Measurements from ENCODE around the gene BANF2.
A peak's percentile ranks its signal among the peaks of the same experiment; 100 is the strongest.

The BANF2 gene

DNA sequence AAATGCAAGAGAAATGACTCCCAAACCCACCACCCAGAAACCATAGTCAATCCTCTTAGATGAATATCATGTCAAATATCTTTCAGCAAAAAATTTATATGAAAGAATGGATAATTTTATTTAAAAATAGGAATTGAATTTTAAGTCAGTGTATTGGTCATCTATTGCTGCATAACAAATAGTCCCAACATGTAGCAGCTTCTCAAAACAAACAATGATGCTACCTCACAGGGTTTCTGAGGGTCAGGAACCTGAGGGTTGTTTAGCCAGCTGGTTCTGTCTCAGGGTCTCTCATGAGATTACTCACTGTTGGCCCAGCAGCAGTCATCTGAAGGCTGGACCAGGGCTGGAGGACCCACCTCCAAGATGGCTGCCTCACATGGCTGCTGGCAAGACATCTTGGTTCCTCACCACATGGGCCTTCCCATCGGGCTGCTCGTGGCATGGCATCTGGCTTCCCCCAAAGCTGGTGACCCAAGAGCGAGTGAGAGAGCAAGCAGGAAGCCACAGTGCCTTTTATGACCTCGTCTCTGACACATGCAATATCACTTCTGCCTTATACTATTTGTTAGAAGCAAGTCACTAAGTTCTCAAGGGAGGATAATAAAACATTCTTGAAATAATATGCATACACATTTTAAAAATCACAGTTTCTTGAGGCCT, 36.3 kb downstream of the BANF2 start:
- no peak for DNase-seq (ENCODE audit: low spot score)

DNA sequence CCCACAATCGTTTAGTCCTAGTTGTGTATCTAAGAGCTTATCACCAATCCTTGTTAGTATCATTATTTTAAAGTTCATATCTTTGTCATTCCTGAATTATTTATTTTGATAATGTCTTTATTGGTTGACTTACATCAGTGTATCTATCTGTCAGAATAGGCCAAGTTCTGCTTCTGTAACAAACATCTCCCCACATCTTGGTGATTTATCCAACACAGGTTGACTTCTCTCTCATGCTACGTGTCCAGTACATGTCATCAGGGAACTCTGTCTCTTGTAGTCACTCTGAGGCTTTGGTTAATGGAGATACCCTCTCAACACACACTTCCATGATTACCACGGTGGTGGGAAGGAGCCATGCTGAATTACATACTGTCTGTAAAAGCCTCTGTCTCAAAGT, 38.4 kb downstream of the BANF2 start:
- DNase-seq (ENCODE audit: low spot score): no peak

DNA sequence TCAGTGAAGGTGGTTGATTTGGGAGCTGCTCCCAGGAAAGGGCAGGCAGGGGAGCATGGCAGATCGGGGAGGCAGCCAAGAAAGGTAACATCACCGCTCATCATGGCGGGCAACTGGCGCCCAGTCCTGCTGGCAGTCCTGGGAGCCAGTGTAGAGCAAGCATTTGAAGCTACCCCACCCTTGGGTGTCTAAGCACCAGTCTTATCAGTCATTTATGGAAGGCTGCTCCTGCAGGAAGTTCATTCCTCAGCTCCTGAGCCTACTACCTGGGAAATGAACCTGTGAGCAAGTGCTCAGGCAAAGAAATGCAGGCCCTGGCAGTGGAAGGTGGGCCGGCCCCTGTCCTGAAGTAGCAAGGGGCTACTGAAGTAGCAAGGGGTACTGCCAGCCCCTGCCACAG, 41.5 kb downstream of the BANF2 start:
- DNase-seq (ENCODE audit: low spot score): no peak

DNA sequence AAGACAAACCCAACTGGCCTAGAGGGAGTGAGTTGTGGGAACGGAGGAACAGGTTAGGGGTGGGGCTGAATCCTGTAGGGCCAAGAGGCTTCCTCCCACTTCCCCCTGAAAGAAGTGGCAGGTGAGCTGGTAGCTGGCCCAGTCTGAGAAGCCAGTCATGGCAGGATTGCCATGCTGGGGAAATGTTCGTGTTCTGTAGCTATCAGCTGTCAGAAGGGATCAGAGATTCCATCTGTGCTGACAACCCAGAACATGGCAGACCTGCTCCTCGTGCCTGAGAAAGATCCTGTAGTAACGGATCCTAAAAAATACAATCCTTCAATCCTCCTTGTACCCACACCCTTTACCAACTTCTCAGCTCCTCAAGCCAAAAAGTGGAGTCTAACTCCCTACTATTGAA, 43.0 kb downstream of the BANF2 start:
- DNase-seq (ENCODE audit: low spot score): no peak

DNA sequence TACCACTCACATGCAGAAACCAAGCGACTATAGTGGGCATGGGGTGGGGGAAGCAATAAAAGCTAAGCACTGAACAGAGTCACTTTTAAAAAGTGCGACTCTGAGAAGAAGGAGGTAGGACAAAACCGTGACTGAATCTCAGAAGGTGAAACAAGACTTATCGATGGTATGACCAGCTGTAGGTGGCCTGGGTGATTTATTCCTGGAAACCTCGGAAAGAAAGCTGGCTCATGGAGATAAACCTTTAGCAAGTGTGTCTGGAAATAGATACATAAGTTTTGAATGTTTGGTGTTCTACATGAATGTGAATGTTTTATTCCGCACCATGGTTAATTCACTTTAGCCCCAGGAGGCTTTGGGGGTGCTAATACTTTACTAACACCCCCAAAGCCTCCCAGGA, 43.9 kb downstream of the BANF2 start:
- no peak for DNase-seq (ENCODE audit: low spot score)

DNA sequence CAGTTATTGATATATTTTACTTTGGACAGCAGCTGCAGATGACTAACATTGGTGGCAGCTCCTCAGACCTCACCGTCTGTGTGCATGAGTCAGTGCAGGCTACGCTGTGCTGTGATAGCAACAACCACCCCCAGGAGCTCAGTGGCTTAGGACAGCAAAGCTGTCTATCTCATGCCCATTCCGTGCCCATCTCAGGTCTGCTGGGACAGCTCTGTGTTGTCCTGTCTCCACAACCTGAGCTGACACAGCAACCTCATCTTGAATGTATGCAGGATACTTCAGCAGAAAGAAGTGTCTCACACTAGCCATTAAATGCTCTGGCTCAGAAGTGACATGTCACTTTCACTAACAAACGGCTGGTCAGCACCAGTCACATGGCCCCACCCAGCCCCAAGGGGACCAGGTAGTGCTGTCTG, 47.7 kb downstream of the BANF2 start:
- peak; percentile 7 for DNase-seq (ENCODE audit: low spot score)

DNA sequence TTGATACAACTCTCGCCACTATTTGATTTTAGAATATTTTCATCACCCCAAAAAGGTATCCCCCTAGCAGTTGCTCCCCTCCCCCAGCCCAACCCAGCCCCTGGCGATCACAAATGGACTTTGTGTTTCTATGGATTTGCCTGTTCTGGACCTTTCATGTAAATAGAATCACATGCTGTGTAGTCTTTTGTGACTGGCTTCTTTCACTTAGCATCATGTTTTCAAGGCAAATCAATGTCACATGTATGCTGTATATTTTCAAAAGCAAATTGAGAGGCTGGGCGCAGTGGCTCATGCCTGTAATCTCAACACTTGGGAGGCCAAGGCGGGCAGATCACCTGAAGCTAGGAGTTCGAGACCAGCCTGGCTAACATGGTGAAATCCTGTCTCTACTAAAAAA, 48.5 kb downstream of the BANF2 start:
- no peak for DNase-seq (ENCODE audit: low spot score)

DNA sequence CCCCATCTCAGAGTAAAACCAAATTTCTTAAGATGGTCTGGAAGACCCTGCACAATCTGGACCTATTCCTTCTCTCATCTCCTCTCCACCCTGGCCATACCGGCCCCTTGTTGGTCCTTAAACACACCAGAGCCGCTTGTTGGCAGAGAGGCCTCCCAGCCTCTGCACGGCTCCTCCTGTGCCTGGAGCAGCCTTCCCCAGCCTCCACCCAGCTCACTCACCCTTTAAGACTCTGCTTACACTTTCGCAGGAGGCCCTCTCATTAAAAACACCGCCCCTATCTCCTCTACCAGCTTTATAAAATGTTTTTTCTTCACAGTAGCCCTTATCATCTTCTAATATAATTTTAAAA, 49.8 kb downstream of the BANF2 start:
- DNase-seq (ENCODE audit: low spot score): no peak

DNA sequence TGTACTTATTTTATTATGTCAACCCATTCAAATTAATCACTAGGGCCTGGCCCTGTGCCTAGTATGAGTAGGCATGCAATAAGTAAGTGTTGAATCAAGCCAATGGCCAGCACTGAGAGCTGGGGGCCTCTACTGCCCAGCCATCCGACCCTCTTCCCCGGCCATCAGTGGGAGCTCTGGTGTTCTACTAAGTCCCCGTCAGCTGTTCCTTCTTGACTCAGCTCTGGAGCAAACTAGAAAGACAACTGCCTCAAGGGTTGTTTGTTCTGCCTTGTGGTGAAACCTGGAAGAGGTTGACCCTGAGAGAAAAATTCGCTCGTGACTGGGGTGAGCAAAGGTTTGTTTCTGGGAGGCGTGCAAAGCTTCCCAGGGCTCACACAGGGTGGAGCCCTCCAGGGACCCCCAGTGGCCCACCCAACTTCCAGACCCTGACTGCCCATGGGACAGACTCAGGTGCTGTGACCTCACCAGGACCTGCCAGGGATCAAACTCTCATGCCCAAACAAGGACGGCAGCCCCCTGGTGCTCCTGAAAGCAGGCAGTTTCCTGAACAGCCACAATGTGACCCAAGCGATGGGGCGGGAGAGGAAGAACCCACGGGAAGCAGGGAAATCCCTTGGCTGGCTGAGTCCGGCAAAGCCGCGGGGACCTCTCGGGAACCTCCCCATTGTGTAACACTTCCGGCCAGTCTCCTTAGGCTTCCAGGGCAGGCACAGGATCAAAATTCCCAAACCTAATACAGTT, 50.4 kb downstream of the BANF2 start:
- DNase-seq (ENCODE audit: low spot score): no peak

DNA sequence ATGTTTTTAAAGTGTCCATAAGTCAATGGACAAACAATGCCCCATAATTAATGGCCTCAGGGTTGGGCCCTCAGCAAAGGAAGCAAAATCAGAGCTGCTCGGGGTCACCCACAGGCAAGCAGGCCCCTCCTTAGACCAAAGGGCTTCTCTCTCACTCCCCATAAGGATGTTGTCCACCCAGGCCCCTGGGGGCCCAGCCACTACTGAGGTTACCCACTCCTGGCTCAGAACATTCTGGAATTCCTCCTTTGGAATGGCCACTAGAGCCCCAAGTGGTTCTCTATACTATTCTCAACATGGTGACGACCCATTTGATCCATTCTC, 50.9 kb downstream of the BANF2 start:
- no peak for DNase-seq (ENCODE audit: low spot score)

DNA sequence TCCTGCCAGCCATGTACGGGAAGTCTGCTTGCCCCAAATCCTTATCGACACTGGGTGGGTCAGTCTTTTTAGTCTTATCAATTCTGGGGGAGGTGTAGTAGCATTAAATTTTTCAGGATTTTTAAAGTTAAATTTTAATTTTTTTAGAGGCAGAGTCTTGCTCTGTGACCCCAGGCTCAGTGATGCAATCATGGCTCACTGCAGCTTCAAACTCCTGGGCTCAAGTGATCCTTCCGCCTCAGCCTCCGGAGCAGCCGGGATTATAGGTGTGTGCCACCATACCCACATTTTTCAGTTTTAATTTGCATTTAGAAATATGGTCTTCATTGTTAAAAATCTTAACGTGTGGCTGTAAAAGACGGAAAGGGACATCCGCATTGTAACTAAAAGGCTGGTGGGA, 51.9 kb downstream of the BANF2 start:
- no peak for DNase-seq (ENCODE audit: low spot score)

DNA sequence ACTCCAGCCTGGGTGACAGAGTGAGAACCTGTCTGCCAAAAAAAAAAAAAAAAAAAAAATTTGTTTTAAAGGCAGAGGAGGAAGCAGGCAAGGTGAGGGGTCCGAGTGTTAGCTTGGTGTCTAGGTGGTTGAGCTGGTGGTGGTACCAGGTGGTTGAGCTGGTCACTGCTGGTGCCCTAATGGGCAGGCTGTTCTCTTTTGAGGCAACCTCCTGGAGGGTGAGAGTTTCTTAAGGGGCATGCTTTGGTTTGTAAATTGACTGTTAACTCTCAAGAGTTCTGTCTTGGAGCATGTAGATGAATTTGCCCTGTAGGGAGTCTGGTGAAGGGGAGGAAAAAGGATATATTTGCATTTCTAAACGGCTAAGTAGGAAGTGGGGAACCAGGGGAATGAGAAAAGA, 52.7 kb downstream of the BANF2 start:
- no peak for DNase-seq (ENCODE audit: low spot score)

DNA sequence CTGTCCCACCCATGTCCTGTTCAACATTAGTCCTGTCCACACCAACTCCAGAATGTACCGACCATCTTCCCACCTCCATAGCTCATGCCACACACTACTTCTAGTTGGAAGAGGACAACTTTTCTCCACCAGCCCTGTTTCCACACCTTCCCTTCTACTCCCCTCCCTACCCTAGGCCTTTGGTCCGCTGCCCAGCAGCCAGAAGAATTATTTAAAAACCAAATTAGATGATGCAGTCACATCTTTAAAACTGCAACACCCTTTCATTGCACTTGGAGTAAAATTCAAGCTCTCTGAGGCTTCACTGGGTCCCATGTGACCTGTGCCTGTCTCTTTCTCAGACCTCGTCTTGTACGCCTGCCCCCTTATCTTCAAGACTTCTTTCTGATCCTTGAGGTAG, 53.8 kb downstream of the BANF2 start:
- no peak for DNase-seq (ENCODE audit: low spot score)

DNA sequence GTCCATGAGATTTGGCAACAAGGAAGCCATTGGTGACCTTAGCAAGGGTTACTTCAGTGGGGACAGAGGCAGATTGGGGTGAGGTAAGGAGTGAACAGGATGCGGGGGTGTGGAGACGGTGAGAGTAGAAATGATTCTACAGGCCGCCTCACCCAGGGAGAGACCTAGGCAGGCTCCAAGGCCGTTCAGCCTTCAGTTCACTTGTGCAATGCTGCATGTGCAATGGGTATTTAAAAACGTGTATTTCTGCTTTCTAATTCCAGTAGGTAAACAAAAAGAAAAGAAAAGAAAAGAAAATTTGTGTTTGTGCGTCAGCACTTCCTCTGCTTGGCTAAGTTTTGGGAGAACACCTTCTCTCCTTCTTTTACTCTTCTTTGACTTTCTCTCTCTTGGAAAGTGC, 56.8 kb downstream of the BANF2 start:
- DNase-seq (ENCODE audit: low spot score): no peak

DNA sequence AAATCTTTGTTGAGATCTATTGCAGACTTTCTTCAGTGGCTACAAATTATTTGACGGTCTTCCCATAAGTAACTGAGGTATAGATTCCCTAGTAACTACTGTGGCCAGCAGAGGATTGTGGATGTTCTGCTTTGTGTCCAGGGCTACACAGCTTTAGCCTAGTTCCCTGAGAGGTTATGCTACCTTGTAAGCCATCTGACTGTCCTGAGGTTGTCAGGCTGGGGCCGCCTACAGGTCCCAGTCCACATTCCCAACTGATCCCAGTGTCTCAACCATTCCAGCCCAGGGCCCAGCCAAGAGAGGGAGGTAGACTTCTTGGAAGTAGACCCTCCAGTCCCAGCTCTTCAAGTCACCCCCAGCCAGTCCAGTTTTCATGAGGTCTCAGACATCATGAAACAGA, 57.7 kb downstream of the BANF2 start:
- no peak for DNase-seq (ENCODE audit: low spot score)

DNA sequence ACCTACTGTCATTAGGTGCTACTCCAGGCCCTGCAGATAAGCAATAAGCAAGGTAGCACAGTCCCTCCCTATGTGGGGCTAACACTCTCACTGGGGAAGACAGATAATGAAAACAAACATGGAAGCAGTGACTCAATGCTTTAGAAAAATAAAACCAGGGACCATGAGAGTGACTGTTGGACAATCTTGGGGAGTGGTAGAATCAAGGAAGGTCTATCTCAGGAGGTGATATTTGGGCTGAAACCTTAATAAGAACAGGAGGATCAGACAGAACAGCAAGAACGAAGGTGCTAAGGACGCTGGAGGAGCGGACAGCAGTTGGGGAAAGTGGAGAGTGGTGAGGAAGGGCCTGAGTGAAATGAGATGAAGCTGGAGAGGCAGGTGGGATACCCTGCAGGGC, 58.2 kb downstream of the BANF2 start:
- DNase-seq (ENCODE audit: low spot score): no peak

DNA sequence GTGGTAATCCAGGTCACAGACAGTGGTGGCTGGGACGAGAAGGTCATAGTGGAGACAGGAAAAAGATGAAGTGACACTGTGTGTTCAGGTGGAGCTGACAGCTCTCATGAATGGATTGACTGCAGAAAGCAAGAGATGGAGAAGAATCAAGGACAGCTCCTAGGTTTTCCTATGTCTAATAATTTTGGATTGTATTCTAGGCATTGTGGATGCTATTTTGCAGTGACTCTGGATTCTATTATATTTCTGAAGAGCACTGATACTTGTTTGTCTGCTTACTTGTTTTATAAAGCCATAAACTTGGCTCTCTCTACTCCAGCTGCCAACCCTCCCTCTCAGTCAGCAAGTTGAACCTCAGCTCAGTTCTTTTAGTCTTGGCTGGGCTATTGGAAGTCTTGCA, 58.7 kb downstream of the BANF2 start:
- DNase-seq (ENCODE audit: low spot score): no peak

DNA sequence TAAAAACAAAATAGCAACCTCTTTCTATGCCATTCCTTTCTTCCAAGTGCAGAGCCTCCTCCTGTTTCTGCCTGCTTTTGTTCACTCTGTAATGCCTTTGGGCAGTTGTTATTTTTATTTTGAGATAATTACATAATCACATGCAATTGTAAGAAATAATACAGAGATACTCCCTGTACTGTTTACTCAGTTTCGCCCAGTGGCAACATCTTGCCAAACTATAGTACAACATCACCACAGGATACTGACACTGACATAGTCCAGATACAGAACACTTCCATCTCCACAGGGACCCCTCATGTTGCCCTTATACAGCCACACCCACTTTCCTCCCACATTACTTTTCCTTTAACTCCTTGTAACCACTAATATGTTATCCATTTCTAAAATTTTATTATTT, 59.7 kb downstream of the BANF2 start:
- DNase-seq (ENCODE audit: low spot score): no peak

DNA sequence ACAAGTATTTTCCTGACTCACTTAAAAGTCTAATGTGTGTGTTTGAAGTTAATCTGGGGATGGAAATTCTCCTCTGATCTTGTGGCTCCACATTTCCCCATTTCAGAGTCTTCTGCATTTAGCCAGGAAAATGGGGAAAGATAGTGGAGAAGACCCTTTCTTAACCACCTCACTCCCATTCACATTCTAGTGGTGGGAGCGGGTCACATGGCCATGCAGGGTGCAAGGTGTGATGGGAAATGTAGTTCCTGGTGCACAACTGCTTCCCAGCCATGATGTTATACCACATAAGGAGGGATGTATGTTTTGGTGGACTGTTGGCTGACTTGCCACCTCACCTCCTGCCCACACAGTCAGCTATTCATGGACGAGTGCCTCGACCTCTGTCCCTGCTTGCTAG, 61.8 kb downstream of the BANF2 start:
- no peak for DNase-seq (ENCODE audit: low spot score)

DNA sequence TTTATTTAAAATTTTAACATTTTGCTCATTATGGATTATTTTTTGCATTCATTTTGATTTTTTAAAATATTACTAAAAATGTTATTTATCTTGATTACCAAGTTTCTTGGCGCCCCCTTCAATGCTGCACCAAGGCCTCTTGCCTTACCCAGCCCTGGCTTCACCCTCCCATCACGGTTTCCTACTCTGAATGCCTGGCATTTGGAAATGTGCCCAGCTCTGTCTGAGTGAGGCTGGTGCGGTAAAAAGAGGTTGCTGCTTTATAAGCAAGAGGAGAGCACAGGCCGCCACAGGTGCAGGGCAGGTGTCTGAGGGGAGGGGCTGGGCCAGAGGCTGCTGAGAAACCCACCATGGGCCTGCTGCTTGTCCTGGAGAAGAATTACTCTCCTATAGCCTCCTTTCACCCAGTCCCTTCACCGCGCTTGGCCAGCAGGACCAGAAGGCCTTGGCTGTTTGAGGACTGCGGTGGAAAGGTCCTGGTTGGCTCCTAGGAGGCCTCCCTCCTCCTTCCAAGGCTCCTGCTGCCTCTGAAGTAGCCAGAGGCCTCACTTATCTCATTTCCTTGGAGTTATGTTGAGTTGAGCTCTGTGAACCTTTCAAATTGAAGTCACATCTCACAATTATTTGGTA, 62.6 kb downstream of the BANF2 start:
- DNase-seq (ENCODE audit: low spot score): no peak

DNA sequence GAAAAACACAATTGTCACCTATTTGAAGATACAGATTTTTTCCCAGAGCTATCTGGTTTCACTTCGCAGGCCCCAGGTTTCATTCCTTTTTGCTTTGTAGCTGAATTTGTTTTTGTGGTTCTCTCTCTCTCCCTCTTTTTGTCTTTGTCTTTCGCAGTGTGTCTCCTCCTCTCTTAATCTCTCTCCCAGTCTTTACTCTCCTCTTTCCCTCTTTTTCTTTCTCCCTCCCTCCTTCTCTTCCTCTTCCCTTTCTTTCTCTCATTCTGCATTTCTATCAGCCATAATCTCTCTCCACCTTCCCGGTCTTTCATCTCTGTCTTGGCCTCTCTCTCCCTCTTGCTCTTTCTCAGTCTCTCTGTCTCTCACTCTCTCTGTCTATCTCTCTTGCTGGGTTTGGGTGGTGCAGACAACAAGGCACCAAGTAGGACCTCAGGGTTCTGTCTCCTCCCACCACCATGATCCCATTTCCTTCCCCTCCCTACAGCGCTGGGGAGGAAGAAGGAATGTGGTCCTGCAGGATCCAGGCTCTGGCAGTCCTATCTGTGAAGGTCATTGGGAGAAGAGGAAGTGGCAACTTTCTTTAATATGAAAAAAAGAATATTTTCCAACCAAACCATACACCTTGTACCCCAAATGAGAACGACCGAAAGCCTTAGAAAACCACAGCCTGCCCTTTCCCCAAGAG, 63.2 kb downstream of the BANF2 start:
- no peak for DNase-seq (ENCODE audit: low spot score)

DNA sequence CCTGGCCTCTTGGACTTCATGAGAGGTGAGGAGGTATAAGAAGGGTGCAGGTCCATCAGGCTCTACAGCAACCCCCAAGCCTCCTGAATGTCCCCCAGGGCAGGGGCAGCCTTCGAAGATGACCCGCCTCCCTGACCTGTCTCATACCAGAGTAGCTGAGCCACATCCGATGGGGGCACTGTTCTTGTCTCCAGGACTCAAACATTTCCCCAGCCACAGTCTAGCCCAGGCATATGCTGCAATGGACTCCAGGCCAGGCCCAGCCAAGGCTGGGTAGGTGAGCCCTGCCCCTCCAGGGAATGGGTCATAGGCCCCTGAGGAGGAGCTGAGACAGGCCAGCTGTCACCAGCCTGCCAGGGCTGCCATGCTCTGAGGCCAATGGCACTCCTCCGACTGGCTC, 65.3 kb downstream of the BANF2 start:
- DNase-seq (ENCODE audit: low spot score): no peak

DNA sequence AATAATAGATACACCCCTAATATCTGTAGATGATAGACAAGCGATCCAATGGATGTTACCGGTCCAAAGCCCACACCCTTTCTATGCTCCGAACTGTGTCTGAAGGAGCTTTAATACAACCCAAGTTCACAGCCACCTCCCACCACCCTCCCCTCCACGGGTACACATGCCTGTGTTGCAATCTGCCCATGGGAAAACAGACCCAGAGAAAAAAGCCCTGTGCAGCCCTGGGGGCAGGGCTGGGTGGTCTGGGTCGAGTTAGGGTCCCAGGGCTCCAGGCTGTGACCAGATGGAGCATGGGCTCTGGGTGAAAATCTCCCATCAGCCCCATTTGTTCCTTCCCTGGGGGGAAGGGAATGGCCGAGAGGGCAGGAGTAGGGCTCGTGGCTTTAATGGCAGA, 65.8 kb downstream of the BANF2 start:
- no peak for DNase-seq (ENCODE audit: low spot score)
